Measurements from ENCODE around the gene WDR35.

GRCh38 chr2:20015482-20016083 lies 25.7 kb upstream of the WDR35 start:
- TF ChIP-seq, protein P1, sequence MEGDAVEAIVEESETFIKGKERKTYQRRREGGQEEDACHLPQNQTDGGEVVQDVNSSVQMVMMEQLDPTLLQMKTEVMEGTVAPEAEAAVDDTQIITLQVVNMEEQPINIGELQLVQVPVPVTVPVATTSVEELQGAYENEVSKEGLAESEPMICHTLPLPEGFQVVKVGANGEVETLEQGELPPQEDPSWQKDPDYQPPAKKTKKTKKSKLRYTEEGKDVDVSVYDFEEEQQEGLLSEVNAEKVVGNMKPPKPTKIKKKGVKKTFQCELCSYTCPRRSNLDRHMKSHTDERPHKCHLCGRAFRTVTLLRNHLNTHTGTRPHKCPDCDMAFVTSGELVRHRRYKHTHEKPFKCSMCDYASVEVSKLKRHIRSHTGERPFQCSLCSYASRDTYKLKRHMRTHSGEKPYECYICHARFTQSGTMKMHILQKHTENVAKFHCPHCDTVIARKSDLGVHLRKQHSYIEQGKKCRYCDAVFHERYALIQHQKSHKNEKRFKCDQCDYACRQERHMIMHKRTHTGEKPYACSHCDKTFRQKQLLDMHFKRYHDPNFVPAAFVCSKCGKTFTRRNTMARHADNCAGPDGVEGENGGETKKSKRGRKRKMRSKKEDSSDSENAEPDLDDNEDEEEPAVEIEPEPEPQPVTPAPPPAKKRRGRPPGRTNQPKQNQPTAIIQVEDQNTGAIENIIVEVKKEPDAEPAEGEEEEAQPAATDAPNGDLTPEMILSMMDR (IDR thresholded peaks at IDR 0.05; ENCODE audit: low read depth, low read length): peak; percentile 65
- no peak for TF ChIP-seq EZH2phosphoT487 (IDR thresholded peaks at IDR 0.05; ENCODE audit: low read depth)
